Measurements from ENCODE around the gene TMEM30B. TPM values are rescaled to one million over a fixed set of nuclear protein-coding genes. Genes with fewer than 3 reads are reported as not detected.
A peak's percentile ranks its signal among the peaks of the same experiment; 100 is the strongest.

The TMEM30B gene
- total RNA-seq, 2 donors from 2014 or later, result 2.2 to 3.4 TPM

DNA sequence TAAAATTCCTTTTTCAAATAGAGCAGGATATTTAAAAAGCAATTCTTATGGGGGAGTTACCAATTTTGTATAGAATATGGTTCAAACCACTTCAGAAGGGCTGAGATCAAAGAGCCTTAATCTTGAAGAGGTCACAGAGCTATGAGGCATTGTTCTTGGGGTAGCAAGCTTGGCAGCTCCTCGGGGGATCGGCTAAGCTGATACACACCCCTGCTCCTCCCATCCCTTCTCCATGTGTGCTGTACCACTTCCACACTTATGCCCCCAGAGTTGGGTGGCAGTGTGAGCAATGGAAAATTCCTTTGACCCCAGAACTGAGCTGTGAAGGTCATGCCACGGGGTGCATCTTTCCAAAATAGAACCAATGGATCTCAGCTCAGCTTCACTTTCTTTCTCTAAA, 15.0 kb upstream of the TMEM30B start:
- no peak overlapping the region for H3K27ac Mint-ChIP-seq
- ATAC-seq (replicated peaks in 1 of 2) (no peak), DNase-seq (no peak)
- no peaks in the 10 kb centered on the region for H3K27me3 Mint-ChIP-seq (ENCODE audit: low read depth)
- H3K9me3 Mint-ChIP-seq, result no peaks in the 10 kb centered on the region
- no peaks in the 10 kb centered on the region for H3K36me3 Mint-ChIP-seq (ENCODE audit: insufficient read depth in 2 of 2)
- H3K4me1 Mint-ChIP-seq (ENCODE audit: low read depth), result peaks cover 54% of the 10 kb centered on the region
- peak overlapping the region; percentile 49 to 54 for H3K4me3 Mint-ChIP-seq

DNA sequence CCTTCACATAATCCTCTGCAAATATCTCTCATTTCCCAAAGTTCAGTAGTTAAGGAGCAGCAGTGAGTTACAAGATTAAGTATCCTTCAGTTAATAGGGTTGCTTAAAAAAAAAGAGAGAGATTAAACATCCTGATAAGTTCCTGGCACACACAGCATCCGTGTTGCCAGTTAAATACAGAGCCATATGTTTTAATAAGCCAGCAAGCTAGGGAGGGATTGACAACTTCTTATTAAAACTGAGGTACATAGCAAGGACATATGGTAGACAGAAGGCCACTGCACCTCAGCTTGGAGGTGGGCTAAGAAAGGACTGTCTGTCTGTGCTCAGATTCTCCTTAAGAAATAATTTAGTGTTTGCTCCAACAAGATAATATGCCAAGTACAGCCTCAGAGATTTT, 9.6 kb upstream of the TMEM30B start:
- ATAC-seq (replicated peaks in 1 of 2), result no peak
- Mint-ChIP-seq H3K27ac (no peak overlapping the region), H3K27me3 (ENCODE audit: low read depth) (no peaks in the 10 kb centered on the region), H3K36me3 (ENCODE audit: insufficient read depth in 2 of 2) (no peaks in the 10 kb centered on the region), H3K4me3 (no peak overlapping the region), H3K9me3 (no peaks in the 10 kb centered on the region), H3K4me1 (ENCODE audit: low read depth) (peaks cover 11% of the 10 kb centered on the region)
- no peak for DNase-seq

DNA sequence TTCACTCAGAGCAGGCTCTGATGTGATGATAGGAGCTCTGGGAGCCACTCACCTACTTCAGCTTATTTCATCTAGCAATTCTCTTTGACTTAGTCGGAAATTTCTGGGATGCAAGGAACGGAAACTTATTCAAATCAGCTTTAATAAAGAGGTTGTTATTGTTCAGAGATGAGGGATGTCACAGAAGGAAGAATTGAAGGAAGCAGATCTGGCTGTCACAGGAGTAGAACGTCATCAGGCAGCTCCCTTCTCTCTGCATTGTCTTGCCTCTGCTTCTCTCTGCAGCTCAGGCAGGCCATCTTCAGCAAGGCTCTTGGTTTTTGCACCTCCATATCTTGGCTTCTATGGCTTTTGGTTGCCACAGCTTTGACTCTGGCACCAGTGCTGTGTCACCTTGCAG, 7.6 kb upstream of the TMEM30B start:
- Mint-ChIP-seq H3K36me3 (ENCODE audit: insufficient read depth in 2 of 2) (no peaks in the 10 kb centered on the region), H3K27me3 (ENCODE audit: low read depth) (no peaks in the 10 kb centered on the region), H3K4me1 (ENCODE audit: low read depth) (peaks cover 23% of the 10 kb centered on the region), H3K27ac (no peak overlapping the region), H3K4me3 (no peak overlapping the region), H3K9me3 (no peaks in the 10 kb centered on the region)
- no peak for DNase-seq
- ATAC-seq (replicated peaks in 1 of 2), result no peak

DNA sequence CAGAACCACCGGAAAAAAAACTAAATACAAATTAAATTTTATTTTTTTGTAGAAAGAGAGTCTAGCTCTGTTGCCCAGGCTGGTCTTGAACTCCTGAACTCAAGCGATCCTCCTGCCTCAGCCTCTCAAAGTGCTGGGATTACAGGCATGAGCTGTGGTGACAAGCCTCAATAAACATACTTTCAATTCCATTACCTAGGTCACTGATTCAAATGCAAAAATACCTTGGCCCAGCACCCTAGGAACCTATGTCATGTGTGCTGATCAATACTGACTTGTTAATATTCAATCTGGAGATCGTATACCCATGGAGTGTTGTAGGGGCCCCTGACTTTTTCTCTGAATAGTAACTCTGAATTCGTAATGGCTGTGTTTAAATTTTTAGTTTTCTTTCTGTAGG, 7.1 kb upstream of the TMEM30B start:
- no peak for DNase-seq
- Mint-ChIP-seq H3K4me1 (ENCODE audit: low read depth) (peaks cover 27% of the 10 kb centered on the region), H3K27ac (no peak overlapping the region), H3K9me3 (no peaks in the 10 kb centered on the region), H3K27me3 (ENCODE audit: low read depth) (no peaks in the 10 kb centered on the region), H3K4me3 (no peak overlapping the region), H3K36me3 (ENCODE audit: insufficient read depth in 2 of 2) (no peaks in the 10 kb centered on the region)
- ATAC-seq (replicated peaks in 1 of 2), result no peak

DNA sequence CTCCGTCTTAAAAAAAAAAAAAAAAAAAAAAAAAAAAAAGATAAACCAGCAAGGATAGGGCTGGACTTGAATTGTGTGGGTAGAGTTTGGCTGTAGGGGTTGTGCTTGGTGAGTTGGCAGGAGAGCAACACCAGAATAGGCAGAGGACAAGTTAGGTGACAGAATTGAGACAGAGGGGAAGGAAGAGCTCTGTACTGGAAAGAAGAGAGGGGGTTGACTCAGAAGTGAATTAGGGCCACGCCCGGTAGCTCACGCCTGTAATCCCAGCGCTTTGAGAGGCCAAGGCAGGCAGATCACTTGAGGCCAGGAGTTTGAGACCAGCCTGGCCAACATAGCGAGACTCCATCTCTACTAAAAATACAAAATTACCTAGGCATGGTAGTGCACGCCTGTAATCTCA, 6.1 kb upstream of the TMEM30B start:
- DNase-seq, result no peak
- no peaks in the 10 kb centered on the region for H3K9me3 Mint-ChIP-seq
- peaks cover 30% of the 10 kb centered on the region for H3K4me1 Mint-ChIP-seq (ENCODE audit: low read depth)
- no peaks in the 10 kb centered on the region for H3K36me3 Mint-ChIP-seq (ENCODE audit: insufficient read depth in 2 of 2)
- no peaks in the 10 kb centered on the region for H3K27me3 Mint-ChIP-seq (ENCODE audit: low read depth)
- H3K4me3 Mint-ChIP-seq, result no peak overlapping the region
- no peak overlapping the region for H3K27ac Mint-ChIP-seq
- no peak for ATAC-seq (replicated peaks in 1 of 2)

DNA sequence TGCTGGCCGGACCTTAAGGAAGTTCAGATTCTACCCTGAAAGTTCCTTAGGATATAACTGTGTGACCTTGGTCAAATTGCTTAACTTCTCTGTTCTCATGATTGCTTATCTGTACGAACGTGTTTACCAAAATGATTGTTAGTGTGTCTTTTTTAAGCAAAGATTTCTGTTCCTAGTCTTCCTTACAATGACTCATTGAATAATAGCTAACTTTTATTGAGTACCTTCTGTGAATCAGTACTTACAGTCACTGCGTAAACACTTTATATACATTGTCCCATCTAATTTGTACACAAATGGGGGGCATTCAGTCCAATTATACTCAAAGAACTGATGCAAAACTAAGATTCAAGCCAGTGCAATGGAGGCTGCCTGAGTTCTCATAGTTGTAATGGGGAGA, 4.2 kb upstream of the TMEM30B start:
- no peaks in the 10 kb centered on the region for H3K9me3 Mint-ChIP-seq
- H3K36me3 Mint-ChIP-seq (ENCODE audit: insufficient read depth in 2 of 2), result no peaks in the 10 kb centered on the region
- H3K27me3 Mint-ChIP-seq (ENCODE audit: low read depth), result no peaks in the 10 kb centered on the region
- no peak for DNase-seq
- H3K4me1 Mint-ChIP-seq (ENCODE audit: low read depth), result peaks cover 37% of the 10 kb centered on the region
- no peak overlapping the region for H3K27ac Mint-ChIP-seq
- no peak overlapping the region for H3K4me3 Mint-ChIP-seq
- no peak for ATAC-seq (replicated peaks in 1 of 2)

DNA sequence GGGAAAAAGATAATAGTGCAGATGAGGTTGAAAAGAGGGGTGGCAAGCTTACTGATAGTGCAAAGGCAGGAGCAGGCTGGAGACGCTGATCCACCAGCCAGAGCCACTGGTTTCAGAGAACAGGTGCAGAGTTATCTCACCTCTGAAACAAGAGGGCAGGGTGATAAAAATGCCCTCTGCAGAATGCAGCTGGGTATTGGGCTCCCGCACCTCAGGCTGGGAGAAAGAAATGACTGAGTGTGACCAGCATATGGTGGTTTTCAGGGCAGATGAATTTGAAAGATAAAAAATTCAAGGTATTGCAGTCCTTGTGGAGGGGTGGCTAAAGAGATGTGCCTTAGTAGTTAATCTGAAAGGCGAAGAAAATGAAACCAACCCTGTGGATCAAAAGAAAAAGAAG, 2.9 kb upstream of the TMEM30B start:
- DNase-seq (peak in 1 of 2 donors; percentile 29), ATAC-seq (replicated peaks in 1 of 2) (peak in 1 of 2 donors; percentile 10)
- peak overlapping the region; percentile 8 to 28 for H3K4me3 Mint-ChIP-seq
- no peaks in the 10 kb centered on the region for H3K36me3 Mint-ChIP-seq (ENCODE audit: insufficient read depth in 2 of 2)
- H3K27ac Mint-ChIP-seq, result no peak overlapping the region
- no peaks in the 10 kb centered on the region for H3K9me3 Mint-ChIP-seq
- H3K4me1 Mint-ChIP-seq (ENCODE audit: low read depth), result peaks cover 51% of the 10 kb centered on the region
- peaks cover 11% of the 10 kb centered on the region for H3K27me3 Mint-ChIP-seq (ENCODE audit: low read depth)

DNA sequence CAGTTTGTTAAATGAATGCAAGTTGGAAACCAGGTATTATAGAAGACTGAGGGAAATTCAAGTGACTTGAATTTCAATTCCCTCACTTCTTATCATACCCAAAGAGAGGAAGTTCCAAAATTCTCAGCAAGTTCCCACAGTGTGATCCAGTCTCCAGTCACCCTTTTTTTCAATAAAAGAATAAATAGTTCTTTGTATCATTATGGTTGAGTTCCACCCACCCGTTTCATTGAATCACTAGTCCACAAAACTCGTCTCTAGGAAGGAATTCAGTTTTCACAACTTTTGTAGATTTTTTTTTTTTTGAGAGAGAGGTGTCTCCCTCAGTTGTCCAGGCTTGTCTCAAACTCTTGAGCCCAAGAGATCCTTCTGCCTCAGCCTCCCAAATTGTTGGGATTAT, 1.6 kb upstream of the TMEM30B start:
- DNase-seq (no peak), ATAC-seq (replicated peaks in 1 of 2) (no peak)
- peaks cover 53% of the 10 kb centered on the region for H3K4me1 Mint-ChIP-seq (ENCODE audit: low read depth)
- H3K27ac Mint-ChIP-seq, result no peak overlapping the region
- H3K27me3 Mint-ChIP-seq (ENCODE audit: low read depth), result peaks cover 14% of the 10 kb centered on the region
- no peak overlapping the region for H3K4me3 Mint-ChIP-seq
- H3K36me3 Mint-ChIP-seq (ENCODE audit: insufficient read depth in 2 of 2), result no peaks in the 10 kb centered on the region
- no peaks in the 10 kb centered on the region for H3K9me3 Mint-ChIP-seq

DNA sequence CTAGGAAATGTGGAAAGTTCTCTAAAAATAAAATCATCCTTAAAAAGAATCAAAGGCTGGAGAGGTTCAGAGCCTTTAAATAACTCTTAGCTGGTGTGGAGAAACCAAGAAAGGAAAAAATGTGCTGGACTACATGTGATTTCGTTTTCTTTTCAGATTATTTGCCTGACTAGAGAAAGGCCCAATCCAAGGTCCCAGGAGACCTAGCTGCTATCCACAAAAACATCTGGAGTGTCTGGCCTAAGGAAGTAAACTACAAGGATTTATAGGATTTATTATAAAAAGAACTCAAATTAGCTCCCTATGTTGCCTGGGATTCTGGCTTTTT, 774 bp upstream of the TMEM30B start:
- H3K27ac Mint-ChIP-seq, result peak overlapping the region; percentile 40
- H3K9me3 Mint-ChIP-seq, result no peaks in the 10 kb centered on the region
- DNase-seq, result no peak
- peak overlapping the region; percentile 87 to 93 for H3K4me3 Mint-ChIP-seq
- peaks cover 14% of the 10 kb centered on the region for H3K27me3 Mint-ChIP-seq (ENCODE audit: low read depth)
- no peaks in the 10 kb centered on the region for H3K36me3 Mint-ChIP-seq (ENCODE audit: insufficient read depth in 2 of 2)
- H3K4me1 Mint-ChIP-seq (ENCODE audit: low read depth), result peaks cover 53% of the 10 kb centered on the region
- ATAC-seq (replicated peaks in 1 of 2), result no peak

DNA sequence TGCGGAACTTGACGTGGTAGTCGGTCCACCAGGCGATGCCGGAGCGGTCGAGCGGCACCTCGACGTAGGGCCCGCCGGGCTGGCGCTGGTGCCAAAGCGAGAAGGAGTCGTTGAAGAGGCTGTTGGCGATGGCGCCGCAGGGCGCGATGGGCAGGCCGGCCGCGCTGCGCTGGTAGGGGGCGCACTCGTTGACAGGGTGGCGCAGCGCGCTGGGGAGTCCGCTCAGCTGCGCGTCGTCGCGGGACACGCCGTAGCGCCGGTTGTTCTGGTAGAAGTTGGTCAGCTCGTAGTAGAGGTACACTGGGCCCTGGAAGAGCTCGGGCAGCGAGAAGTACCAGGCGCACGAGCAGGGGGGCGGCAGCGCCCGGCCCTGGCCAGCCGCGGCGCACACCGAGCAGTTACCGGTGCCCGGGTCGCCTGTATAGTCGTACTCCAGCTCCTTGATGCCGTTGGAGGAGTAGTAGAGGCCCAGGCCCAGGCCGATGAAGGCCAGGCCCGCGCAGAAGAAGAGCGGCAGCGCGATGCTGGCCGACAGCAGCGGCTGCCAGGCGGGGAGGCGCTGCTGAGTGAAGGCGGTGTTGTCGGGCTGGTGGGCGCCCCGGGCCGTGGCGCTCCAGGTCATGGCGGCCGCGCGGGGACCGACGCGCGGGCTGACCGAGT, 482 bp downstream of the TMEM30B start:
- H3K27me3 Mint-ChIP-seq (ENCODE audit: low read depth), result peaks cover 14% of the 10 kb centered on the region
- peak; percentile 92 for ATAC-seq (replicated peaks in 1 of 2)
- H3K4me1 Mint-ChIP-seq (ENCODE audit: low read depth), result peaks cover 42% of the 10 kb centered on the region
- H3K9me3 Mint-ChIP-seq, result no peaks in the 10 kb centered on the region
- DNase-seq, result peak; percentile 88 to 89
- H3K36me3 Mint-ChIP-seq (ENCODE audit: insufficient read depth in 2 of 2), result no peaks in the 10 kb centered on the region
- peak overlapping the region; percentile 55 for H3K27ac Mint-ChIP-seq
- peak overlapping the region; percentile 93 to 95 for H3K4me3 Mint-ChIP-seq

DNA sequence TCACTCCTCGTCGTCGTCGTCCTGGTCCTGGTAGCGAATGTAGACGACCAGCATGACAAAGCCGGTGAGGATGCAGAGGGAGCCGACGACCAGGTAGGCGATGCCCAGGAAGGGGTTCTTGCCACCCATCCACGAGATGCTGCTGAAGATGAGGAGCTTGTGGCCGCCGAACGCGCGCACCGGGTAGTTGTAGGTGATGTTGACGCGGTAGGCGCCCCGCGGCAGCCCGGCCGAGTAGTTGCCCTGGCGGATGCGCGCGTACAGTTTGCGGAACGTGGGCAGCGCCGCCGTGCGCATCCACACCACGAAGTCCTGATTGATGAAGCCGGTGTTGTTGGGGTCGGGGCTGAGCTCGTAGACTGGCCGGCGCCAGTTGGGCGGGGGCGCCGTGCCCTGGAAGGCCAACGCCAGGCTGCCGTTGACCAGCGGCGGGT, 1.0 kb downstream of the TMEM30B start:
- H3K4me1 Mint-ChIP-seq (ENCODE audit: low read depth), result peaks cover 38% of the 10 kb centered on the region
- H3K27me3 Mint-ChIP-seq (ENCODE audit: low read depth), result peaks cover 14% of the 10 kb centered on the region
- peak overlapping the region; percentile 93 to 95 for H3K4me3 Mint-ChIP-seq
- peak overlapping the region; percentile 55 for H3K27ac Mint-ChIP-seq
- no peaks in the 10 kb centered on the region for H3K36me3 Mint-ChIP-seq (ENCODE audit: insufficient read depth in 2 of 2)
- ATAC-seq (replicated peaks in 1 of 2) (peak; percentile 44 to 54), DNase-seq (peak; percentile 53 to 64)
- H3K9me3 Mint-ChIP-seq, result no peaks in the 10 kb centered on the region

DNA sequence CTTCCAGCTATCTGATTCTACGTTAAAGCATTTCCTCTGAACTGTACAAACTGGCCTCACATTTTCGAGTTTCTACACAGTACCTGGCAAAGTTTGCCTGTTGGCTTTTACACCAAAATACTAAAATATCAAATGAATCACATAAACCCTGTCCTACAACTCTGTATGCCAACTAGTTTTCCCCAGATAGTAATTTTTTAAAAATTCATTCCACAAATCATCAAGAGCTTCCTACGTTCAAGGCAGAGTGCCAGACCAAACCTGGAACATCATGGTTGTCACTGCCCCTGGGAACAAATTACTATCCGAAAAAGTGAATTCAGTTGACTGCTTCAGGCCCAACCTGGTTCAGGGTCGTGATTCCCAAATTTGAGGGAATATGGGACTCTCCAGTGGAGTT, 2.1 kb downstream of the TMEM30B start:
- Mint-ChIP-seq H3K27me3 (ENCODE audit: low read depth) (peaks cover 18% of the 10 kb centered on the region), H3K9me3 (no peaks in the 10 kb centered on the region), H3K4me1 (ENCODE audit: low read depth) (peaks cover 34% of the 10 kb centered on the region), H3K27ac (no peak overlapping the region), H3K4me3 (peak overlapping the region; percentile 29 to 93), H3K36me3 (ENCODE audit: insufficient read depth in 2 of 2) (no peaks in the 10 kb centered on the region)
- ATAC-seq (replicated peaks in 1 of 2) (no peak), DNase-seq (no peak)

DNA sequence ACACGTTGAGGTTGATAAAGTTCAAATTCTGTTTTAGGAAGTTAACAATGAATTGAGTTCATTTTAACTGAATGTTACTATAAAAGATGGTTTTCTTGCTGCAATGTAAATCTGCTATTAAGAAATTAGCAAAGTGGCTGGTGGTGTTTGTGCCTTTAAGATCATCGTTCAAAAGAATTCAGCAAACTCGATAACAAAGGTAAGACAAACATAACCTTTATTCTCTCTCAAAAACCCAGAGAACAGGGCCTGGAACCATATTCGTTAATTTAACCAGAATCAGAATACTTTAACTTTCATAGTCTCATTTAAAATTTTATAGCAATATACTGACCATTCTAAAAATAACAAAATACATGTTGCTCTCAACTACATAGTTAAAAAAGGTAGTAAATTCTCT, 3.4 kb downstream of the TMEM30B start:
- Mint-ChIP-seq H3K27ac (no peak overlapping the region), H3K4me1 (ENCODE audit: low read depth) (peaks cover 22% of the 10 kb centered on the region), H3K27me3 (ENCODE audit: low read depth) (peaks cover 25% of the 10 kb centered on the region), H3K4me3 (no peak overlapping the region), H3K36me3 (ENCODE audit: insufficient read depth in 2 of 2) (no peaks in the 10 kb centered on the region), H3K9me3 (no peaks in the 10 kb centered on the region)
- DNase-seq, result no peak
- no peak for ATAC-seq (replicated peaks in 1 of 2)

DNA sequence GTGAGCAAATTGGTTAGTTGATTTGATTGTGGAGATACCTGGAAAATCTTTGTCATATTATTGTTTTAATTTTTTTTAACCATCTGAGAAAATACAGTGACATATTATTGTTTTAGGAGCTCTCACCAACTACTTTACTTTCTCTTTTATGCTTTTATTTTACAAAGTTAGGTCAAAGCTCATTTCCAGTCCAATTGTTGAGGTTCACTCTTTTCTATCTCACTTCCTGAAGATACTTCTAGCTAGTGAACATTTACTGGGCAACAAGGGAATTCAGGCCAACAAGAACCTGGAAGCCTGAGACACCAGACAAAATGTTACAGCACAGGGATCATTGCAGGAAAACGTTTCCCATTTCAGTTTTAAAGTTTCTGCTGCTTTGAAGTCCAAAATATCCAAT, 3.9 kb downstream of the TMEM30B start:
- H3K27ac Mint-ChIP-seq, result no peak overlapping the region
- no peaks in the 10 kb centered on the region for H3K36me3 Mint-ChIP-seq (ENCODE audit: insufficient read depth in 2 of 2)
- DNase-seq (no peak), ATAC-seq (replicated peaks in 1 of 2) (no peak)
- H3K27me3 Mint-ChIP-seq (ENCODE audit: low read depth), result peaks cover 25% of the 10 kb centered on the region
- no peak overlapping the region for H3K4me3 Mint-ChIP-seq
- H3K4me1 Mint-ChIP-seq (ENCODE audit: low read depth), result peaks cover 22% of the 10 kb centered on the region
- H3K9me3 Mint-ChIP-seq, result no peaks in the 10 kb centered on the region
